ENCODE data around the gene DAG1.

DNA sequence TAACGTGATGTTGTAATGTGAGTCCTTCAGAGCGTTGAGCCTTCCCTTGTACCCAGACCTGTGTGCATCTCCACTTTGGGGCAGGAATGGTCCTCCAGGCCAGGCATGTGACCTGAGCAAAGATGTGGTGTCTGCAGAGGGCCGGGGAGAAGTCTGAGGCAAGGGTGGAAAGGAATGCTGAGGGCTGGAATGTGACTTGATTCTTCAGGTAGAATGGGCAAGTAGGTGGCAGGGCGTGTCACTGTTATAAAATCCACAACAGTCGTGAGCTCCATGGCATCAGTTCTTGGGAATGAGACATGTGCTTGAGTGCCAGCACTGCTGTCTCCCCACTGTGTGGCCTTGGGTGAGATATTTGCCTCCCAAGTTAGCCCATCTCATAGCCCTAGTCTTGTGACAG is 60.2 kb downstream of the DAG1 start:
- TF ChIP-seq CTCF (IDR thresholded peaks at IDR 0.05) (no peak), POLR2A (IDR thresholded peaks at IDR 0.05) (no peak), POLR2AphosphoS5 (IDR thresholded peaks at IDR 0.05) (no peak)
